Fibroblast of skin of back (primary cell): Measurements from ENCODE around the gene FAM83D. TPM values are rescaled to one million over a fixed set of nuclear protein-coding genes. Genes with fewer than 3 reads are reported as not detected.
A peak's percentile ranks its signal among the peaks of the same experiment; 100 is the strongest.

Experiments
- DNase-seq: peaks from one replicate; pipeline ENCODE4 v3.0.0-alpha.2; 2013
- polyA plus RNA-seq, 2 experiments: library from polyadenylated mRNA; unstranded; fragments of 120-200 nt; gene quantifications; one replicate each; pipeline ENCODE4 v1.2.1, GENCODE V29; 2013; ENCODE audit not compliant: insufficient read length in 2 of 2

FAM83D gene, protein sequence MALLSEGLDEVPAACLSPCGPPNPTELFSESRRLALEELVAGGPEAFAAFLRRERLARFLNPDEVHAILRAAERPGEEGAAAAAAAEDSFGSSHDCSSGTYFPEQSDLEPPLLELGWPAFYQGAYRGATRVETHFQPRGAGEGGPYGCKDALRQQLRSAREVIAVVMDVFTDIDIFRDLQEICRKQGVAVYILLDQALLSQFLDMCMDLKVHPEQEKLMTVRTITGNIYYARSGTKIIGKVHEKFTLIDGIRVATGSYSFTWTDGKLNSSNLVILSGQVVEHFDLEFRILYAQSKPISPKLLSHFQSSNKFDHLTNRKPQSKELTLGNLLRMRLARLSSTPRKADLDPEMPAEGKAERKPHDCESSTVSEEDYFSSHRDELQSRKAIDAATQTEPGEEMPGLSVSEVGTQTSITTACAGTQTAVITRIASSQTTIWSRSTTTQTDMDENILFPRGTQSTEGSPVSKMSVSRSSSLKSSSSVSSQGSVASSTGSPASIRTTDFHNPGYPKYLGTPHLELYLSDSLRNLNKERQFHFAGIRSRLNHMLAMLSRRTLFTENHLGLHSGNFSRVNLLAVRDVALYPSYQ
- 56.4 TPM for polyA plus RNA-seq (2013, experiment 1 of 2; ENCODE audit: insufficient read length)
- polyA plus RNA-seq (2013, experiment 2 of 2; ENCODE audit: insufficient read length): 6.4 TPM

DNA sequence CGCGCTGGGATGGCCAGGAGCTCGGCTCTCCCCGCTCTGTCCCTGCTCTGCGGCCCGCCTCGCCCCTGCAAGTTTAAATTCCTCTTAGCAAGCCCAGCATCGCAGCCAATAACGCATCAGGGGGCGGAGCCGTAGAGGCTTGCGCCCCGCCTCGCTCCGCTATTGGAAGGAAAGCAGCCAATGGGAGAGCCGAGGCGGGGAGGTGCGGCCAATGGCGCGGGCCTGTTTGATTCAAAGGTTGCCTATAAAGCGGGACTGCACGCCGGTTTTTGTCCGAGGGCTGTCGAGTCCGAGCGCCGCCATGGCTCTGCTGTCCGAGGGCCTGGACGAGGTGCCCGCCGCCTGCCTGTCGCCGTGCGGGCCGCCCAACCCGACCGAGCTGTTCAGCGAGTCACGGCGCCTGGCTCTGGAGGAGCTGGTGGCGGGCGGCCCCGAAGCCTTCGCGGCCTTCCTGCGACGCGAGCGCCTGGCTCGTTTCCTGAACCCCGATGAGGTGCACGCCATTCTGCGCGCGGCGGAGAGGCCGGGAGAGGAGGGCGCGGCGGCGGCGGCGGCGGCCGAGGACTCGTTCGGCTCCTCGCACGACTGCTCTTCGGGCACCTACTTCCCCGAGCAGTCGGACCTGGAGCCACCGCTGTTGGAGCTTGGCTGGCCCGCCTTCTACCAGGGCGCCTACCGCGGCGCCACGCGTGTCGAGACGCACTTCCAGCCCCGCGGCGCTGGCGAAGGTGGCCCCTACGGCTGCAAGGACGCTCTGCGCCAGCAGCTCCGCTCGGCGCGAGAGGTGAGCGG lies at the start of gene FAM83D:
Gene FAM83D, plus strand, starts transcription at position 276 of the 792 bp plus-strand sequence. Its CDS starts 26 bp downstream, at position 302.
- DNase-seq: peak; percentile 96

DNA sequence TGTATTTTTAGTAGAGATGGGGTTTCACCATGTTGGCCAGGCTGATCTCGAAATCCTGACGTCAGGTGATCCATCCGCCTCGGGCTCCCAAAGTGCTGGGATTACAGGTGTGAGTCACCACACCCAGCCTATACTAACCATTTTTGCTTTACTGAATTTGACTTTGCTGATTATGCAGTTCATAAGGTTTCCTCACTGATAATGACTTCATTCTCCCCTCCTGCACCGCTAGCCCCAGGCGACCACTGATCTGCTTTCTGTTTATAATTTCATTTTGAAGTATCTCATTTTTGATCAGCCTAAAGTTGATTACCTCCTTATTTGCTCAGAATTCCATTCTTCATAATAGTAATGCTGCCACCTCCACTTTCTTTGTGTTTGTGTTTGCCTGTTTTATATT lies 48.7 kb upstream of the FAM83D start:
- DNase-seq: no peak

DNA sequence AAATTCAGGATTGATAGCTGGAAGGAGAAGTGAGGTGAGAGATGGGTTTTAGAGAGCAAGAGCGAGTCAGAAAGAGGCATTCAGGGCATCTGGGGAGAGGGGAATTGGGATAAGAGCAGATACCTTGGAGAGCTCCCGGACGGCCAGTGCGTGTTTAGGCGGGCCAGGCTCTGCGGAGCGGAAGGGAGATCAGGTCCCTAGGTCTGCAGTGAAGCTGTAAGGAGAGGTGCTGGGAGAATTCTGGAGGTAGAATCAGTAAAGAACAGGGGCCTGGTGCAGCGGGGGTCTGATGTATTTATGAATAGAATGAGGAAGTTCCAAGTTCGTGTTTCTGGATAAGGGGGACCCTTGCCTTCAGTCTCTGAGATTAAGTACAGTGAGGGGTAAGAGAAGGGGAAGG lies 47.4 kb upstream of the FAM83D start:
- peak; percentile 30 for DNase-seq

DNA sequence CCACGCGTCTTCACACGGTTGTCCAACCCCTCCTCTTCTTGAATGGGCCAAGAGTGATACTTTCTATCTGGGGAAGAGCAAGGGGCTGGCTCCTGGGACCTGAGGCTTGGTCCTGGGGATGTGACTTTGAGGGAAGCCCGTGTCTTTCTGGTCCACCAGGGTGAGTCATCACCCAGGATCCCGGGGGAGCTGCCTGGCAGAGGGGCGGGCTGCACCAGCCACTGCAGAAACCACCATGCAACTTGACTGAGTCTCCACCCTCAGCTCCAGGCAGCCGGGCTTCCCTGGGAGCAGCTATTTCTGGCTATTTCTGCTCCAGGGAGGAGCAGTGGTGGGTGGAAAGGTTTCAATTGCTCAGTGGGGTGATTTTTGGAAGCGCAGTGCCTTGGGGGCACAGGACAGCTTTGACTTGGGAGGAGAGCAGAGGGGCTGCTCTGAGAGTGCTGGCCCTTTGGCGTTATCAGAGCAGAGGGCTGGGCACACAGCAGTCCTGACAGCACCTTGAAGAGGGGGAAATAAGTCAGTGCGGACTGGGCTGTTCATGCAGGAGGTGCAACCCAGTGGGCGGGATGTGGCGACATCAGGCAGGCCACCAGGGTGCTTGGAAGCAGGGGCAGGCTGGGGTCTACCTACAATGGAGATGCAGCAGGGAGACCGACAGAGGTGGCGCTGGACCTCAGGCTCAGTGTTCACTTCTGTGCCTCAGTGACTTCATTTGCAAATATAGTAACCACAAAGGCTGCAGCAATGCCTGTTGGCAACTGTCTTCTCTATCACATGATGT lies 45.1 kb upstream of the FAM83D start:
- peak; percentile 28 for DNase-seq

DNA sequence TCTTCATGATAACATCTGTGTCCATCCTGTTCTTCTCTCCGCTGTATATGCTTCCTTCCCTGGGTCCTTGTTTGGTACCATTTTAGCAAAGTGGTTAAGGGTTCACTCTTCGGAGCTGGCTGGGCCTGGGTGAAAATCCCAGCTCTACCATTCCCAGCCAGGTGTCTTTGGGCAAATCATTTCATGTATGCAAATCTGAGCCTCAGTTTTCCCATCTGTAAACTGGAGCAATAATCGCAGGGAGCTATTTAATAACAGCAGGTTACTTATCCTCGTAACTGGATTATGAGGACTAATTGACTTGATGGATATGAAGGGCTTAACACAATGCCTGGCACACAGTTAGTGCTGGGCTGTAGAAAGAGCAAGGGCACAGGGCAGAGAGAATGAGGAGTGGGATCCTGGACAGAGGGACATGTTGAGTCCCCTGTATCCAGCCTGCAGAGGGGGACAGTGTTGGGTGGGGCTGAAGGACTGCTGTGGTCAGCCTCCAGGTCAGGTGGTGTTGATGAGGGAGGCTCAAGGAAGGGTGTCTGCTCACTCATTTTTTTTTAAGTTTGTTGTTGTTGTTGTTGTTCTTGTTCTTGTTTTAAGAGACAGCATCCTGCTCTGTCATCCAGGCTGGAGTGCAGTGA lies 44.3 kb upstream of the FAM83D start:
- no peak for DNase-seq

DNA sequence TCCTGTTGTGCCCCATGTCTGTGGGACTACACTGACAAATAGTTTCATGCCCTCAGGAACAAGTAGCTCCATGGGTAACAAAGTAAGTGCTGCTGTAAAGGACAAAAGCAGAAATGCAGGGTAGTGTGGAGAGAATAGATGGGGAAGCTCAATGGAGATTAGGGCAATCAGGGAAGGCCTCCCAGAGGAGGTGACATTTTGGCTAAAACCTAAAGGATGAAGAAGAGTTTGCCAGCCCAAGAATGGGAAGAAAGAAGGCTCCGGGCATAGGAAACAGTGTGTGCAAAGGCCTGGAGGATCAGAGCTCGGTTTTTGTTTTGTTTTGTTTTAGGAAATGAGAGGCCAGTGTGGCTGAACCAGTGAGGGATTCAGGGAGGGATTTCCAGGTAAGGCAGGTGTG lies 43.6 kb upstream of the FAM83D start:
- no peak for DNase-seq

DNA sequence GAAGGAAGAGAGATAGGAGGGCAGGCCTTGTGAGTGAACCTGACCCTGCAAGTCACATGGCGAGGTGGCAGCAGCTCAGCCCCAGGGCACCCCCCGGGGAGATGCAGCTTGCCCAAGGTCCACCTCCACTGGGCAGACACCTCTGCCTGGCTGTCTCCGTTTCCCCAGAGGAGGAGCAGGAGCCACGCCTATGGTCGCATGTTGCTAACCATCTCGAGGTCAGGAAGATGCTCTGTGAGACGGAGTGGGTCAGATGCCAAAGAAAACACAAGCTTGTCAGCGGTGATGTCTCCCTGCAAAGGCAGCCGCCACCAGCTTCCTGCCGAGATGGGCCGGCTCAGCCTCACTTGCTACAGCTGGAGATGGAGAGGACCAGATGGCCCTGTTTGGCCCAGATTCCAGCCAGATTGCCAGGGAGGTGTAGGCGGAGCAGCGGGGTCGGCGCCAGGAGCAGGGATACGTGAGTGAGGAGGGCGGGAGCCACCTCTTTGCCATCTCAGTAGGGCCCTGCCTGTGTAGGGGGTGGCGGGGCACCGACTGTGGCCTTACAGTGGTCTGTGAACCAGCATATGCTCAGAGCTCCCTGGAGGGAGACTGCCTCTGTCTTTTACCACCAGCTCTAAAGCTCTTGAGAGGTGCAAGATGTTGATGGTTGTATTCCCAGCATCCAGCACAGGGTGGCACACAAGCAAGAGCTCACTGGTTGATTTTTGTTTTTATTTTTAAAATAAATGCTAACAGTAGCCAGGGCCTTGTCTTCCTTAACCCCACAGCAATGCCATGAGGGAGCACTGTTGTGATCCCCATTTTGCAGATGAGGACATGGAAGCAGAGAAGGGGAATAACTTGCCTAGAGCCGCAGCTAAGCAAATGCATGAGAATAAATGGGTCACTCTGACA lies 42.9 kb upstream of the FAM83D start:
- DNase-seq: peak; percentile 40

DNA sequence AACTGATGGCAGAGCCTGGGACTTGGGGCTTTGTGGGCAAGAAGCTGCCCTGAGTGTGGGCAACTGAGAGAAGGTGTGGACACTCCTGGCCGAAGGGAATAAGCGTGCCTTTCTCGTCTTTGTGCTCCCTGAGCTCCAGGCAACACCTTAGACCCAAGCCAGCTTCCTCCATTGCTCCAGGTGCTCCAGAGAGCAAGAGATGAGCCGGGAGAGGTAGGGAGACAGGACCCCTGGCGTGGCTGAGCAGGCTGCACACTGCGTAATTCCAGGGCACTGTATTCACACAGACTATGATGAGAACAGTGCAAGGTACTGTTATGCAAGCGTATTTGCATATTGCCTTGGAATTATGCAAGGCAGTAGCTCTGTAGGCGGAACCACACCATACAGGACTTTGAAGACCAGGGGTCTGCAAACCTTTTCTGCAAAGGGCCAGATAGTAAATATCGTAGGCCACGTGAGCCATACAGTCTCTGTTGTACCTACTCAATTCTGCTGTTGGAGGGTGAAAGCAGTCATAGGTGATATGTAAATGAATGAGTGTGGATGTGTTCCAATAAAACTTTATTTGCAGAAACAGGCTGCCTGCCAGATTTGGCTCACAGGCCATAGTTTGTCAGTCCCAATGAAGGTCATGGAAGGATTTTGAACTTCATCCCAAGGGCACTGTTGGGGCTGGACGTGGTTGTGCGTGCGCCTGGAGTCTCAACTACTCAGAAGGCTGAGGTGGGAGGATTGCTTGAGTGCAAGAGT lies 42.1 kb upstream of the FAM83D start:
- no peak for DNase-seq

DNA sequence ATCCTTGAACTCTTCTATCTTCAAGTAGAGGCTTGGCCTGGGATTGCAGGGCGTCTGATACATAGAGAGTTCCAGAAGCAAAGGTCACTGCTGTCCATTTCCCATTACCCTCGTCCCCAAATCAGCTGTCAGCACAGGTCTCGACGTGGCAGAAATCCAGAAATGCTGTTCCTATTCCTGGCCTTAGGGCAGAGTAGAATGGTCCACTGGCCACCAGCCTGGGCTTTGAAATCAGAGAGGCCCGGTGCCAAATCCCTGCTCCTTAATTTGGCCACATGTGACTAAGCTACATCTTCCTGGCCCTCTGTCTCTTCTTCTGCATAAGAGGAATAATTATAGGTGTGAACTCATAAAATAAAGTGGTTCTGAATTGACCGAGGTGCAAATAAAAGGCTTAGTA lies 40.9 kb upstream of the FAM83D start:
- no peak for DNase-seq

DNA sequence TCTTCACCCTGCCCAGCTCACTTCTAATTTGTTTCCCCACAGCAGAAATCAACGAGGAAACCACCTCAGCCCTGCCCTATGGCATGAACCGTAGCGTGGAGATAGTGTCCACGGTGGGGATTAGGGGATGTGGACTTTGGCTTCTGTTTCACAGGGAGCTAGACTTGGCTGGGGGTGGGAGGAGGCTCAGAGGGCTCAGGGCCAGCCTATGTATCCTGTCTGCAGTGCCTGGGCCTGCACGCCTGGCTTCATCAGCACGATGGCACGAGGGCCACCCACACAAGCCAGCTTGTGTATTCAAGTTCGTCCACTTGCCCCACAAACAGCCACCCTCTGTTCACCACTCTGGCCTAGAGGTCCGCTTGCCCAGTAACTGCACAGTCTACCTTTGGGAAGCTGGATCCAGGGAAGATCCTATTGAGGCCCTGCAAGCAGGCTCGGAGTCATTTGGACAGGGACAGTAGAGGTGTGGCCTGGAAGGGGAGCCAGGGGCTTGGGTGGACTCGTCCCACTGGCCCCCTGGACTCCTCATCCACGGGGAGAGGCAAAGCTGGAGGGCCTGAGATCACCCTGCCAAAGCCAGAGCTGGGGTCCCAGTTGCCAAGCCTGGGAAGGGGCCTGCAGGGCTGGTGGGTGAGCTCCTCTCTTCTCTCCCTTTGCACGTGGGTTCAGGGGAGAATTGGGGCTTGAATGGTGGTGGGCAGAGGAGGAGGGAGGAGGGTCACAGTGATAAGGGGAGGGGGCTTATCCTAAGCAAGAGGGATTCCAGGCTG lies 38.0 kb upstream of the FAM83D start:
- no peak for DNase-seq

DNA sequence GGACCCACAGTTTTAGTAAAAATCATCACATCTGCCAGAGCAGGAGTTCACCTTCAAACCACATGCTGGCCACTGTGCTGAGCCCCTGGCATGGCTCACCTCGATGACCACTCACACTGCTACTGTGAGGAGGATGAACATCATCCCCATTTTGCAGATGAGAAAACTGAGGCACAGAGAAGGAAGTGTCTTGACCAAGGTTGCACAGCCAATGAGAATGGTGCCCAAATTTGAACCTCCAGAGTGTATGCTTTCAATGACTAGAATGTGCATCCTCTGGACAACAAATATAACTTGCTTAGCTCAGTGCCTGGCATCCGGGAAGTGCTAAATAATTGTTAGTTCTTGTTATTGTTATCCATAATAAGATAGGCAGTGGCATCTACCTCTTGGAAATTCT lies 37.2 kb upstream of the FAM83D start:
- no peak for DNase-seq

DNA sequence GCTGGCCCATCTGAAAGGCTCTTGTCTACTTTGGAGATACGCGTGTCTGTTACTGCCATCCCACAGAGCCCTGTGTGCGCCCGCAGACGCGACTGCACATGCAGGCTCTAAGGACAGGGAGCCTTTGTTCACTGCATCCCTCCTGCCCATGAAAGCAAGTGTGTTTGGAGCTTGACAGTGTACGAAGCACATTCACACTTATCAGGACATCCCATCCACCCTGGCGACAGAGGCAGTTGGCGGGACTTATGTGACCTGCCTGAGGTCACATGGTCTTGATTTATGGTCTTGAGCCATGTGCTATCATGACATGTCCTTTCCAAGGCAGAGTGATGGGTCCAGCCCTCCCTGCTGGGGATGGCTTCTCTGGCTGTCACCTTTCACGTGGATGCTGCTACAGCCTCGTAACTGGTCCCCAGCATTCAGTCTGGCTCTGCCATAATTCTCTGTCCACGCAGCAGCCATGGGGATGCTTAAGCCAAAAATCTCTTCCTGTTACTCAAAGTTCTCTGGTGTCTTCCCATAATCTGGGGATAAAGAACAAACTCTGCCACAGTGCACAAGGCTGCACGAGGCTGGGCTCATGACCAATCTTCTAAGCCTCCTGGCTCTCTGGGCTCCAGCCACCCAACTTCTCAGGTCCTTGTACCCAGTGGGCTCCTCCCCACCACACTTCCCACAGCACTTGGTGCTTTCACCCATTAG lies 36.3 kb upstream of the FAM83D start:
- DNase-seq: no peak

DNA sequence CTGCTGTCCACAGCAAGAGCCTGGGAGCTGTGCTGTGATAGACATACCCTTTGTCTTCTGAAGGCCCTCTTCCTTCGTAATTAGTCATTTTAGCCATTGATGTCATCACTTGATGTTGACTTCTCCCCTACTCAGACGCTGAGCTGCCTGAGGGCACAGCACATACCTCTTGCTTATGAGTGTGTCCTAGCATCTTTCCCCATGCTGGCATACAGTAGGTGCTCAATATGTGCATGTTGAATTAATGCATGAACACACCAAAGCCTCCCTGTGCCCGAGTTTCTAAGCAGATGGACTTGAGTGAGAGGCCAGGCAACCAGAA lies 35.8 kb upstream of the FAM83D start:
- no peak for DNase-seq

DNA sequence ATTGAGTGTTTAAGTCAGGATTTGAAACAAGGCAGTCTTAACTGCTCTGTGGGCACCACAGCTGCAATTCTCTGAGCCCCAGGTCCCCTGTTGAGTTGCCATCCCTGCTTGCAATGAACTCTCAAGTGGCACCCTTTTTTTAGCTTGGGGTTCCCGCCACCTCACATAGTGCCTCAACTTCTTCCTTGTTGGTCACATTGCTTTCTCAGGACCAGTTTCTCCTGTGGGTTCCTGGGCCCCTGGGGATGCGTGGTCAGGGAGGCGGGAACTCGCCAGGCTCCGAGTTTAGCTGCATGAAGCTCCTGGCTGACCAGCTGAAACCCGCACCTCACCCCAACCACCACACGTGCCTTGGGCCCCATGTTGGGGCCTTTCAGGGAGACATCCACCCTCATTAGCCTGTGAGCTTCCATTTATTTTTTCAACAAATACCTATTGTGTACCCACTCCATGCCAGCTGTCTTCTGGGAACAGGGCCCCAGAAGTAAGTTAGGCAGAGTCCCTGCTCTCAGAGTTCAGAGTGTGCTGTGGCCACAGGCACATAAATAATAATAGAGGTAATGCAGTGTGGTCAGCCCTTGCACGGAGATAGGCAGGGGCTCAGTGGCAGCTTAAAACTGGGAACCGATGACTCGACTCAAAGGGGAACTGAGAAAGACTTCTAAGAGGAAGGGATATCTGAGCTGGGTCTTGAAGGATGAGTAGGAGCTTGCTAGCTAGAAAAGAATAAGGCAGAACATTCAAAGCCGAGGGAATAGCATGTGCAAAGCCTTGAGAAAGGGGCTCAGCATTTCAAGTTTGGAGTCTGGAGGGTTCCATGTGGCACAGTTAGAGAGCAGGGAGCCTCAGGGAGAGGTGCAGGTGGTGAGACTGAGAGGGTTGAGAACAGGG lies 33.9 kb upstream of the FAM83D start:
- DNase-seq: no peak

DNA sequence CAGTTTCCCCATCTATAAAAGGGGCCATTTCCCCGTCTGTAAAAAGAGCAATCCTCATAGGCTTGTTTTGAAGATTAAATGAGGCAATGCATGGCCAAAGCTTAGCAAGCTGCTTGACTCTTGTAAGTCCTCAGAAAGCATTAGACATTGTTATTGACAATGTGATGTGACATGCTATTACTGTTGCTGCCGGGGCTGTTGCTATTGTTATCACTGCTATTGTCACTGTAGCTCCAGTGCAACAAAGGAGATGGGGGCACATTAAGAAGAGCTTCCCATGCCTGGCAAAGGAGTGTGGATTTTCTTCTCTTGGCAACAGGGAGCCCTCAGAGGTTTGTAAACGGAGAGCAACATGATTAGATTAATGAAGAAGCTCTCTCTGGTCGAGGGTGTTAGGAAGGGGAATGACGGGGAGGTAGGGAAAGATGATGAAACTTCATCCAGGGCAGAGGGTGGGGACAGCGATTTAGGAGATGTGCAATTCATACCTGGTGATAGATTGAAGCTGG lies 33.1 kb upstream of the FAM83D start:
- DNase-seq: no peak

DNA sequence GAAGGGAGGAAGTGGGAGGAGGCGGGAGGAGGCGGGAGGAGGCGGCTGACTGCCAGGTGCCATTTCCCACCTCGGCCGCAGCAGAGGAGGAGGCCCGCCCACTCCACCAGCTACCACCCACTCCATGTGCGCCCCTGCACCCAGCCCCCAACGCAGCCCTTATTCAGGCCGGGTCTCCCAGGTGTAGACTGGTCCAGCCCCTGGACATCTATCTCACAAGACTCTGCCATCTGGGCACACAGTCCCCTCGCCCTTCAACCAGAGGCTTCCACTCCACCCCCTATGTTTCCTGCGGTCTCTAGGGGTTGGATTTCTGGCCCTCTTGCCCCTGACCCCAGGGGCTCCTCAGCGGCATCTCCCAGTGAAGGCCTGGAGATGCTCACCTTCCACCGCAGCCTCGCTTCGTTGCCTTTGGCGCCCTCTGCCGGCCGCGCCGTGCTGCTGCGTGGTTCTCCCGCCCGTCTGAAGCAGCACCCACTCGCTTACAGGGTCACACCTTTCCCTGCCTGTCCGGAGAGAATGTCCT lies 32.6 kb upstream of the FAM83D start:
- peak; percentile 31 for DNase-seq
